ENCODE data around the gene RPTOR.
"Not testable (repeated sequence)": the region's sequence is repeated elsewhere in the genome, so short reads cannot be mapped to it uniquely, and the experiment has no call there.

The RPTOR gene

GRCh38 chr17:80790021-80790765 lies 245.6 kb downstream of the RPTOR start:
- intact Hi-C loops (cut with DNase I), result no loop called here
- no peak for DNase-seq

GRCh38 chr17:80790981-80791742 lies 246.5 kb downstream of the RPTOR start:
- intact Hi-C loops (cut with DNase I), result no loop called here

DNA sequence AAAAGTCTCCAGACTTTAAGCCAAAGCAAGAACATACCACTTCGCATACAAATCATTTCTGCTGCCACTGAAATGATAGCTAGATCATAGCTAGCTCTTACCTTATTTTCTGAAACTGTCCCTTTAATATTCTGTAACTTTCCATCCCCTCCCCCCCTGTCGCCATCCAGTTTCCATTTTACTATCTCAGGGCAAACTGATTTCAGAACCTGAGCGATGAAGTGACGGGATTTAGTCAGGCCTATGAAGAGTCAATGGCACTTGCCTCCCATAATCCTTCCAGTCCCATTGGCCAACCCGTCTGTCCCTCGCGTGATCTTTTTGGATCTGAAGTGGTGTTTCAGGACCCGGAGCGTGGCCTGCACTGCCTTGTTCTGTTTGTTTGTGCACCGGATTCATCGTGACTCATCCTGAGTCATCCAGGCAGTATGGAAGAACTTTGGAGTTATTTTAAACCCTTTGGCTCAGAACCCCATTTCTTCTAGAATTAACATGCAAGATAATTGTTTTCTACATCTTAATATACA lies 247.2 kb downstream of the RPTOR start:
- peak in 4 of 10 donors; percentile 48 to 89 (median 74) for DNase-seq
- intact Hi-C loops (cut with DNase I), result no loop called here

More at GRCh38 chr17:80790981-80791742, 246.5 kb downstream of the RPTOR start:
- DNase-seq, result no peak

DNA sequence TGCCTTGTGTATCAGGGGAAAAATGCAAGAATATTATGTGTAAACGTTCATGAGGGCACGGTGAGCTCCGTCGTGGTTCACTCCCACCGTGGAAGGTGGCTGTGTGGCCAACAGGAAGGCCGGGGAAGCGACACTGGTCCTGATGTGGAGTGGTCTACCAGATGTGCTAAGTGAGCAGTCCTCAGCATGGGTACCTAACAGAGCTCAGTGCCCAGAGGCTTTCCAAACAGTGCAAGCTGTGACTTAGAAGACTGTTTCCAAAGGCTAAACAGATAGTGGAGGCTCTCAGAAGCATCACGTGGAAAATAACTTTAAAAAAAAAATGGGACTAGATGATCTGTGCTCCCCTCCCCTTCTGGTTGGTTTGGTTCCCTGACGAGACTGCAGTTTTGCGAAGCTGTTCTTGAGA lies 247.7 kb downstream of the RPTOR start:
- DNase-seq, result peak in 1 of 10 donors; percentile 71
- intact Hi-C loops (cut with DNase I), result no loop called here

DNA sequence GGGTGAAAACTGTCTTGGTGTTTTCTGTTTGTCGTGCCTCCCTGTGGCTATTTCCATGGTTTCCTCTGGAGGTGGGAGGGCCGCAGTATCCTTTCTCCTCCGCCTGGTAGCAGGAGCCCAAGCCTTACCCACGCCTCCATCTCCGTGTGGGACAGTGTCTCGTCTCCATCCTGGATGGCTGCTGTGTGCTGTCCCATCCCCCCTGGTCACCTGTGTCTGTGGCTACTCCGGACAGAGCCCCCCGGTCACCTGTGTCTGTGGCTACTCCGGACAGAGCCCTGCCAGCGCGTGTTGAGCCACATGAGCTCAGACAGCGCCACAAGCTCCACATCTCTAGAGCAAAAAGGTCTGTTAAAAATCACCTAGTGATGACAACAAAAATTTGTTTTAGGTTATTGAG lies 248.8 kb downstream of the RPTOR start:
- intact Hi-C loops (cut with DNase I), result no loop called here
- peak in 2 of 10 donors; percentile 51 to 62 for DNase-seq

- intact Hi-C loops (cut with DNase I), result no loop called here
- peak in 2 of 10 donors; percentile 30 to 68 for DNase-seq
These were observed 249.2 kb downstream of the RPTOR start for GRCh38 chr17:80793851-80794267.

GRCh38 chr17:80794281-80795089 lies 249.8 kb downstream of the RPTOR start:
- DNase-seq, result peak in 1 of 10 donors; percentile 13
- intact Hi-C loops (cut with DNase I), result no loop called here

DNA sequence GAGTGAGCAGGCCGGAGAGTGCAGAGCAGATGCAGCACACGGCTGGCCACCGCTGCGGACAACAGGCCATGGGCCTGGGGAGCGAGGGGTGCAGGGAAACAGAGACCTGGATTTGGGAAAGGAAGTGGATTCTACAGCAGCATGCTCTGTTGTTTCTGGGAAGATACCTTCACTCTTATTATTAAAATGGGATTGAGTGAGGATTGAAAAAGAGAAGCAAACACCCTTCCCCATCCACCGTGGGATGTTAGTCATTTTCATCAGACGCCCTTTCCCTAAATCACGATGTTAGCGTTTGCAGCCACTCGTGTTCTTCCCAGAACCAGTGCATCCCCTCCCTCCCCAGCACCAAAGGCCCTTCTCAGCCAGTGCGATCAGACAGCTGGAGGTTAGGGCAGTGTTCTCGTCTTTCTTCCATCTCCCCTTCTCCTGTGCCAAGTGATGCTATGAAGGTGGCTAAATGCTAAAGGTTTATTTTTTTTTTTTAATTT lies 250.5 kb downstream of the RPTOR start:
- DNase-seq, result peak in 1 of 10 donors; percentile 31
- intact Hi-C loops (cut with DNase I), result no loop called here

GRCh38 chr17:80795754-80796153 lies 251.1 kb downstream of the RPTOR start:
- peak in 9 of 10 donors; percentile 59 to 95 (median 80) for DNase-seq
- intact Hi-C loops (cut with DNase I), result no loop called here

- peak in 1 of 10 donors; percentile 39 for DNase-seq
- intact Hi-C loops (cut with DNase I), result no loop called here
These were observed 251.8 kb downstream of the RPTOR start for GRCh38 chr17:80796430-80796861.

- intact Hi-C loops (cut with DNase I), result not testable (repeated sequence)
- DNase-seq, result peak in 2 of 10 donors; percentile 30 to 50
These were observed 252.6 kb downstream of the RPTOR start for GRCh38 chr17:80797222-80797621.

DNA sequence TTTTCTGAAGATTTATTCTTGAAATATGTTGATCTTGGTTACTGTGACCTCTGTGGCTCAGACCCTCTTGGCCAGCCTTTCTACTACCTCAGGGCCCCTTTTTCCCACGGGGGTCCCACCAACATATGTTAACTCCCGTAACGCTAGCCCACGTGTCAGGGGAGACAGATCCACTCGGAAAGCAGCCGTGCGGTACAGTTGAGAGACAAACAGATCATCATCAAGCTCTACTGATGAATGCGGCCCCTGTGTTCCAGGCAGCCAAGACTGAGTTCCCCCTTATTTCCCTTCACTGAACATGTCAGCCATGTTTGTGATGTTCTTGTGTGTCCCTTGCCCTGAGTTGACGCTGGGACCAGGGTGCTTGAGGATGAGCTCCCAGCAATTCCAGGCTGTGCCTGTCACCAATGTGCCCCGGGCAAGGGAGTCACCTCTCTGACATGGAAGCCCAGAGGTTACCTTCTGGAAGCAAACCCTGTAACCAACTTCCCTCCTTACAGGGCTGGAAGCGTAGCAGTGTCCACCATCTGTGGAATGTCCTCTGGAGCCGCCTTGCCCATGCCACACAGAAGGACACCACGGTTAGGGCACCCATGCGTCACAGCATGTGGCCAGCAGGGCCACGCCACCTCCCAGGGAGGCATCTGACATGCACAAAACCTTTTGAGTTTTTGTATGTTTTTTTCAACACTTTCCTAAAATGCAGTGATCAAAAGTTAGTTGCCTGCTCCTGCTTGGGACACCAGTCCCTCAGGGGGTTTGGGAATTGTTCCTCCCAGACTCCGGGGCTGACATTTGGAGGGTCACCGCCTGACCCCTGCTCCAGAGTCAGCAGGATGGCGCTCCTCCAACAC lies 253.3 kb downstream of the RPTOR start:
- DNase-seq, result peak in 1 of 10 donors; percentile 24
- intact Hi-C loops (cut with DNase I), result no loop called here

- peak in 2 of 10 donors; percentile 64 to 75 for DNase-seq
- intact Hi-C loops (cut with DNase I), result no loop called here
These were observed 254.2 kb downstream of the RPTOR start for GRCh38 chr17:80798595-80799537.

DNA sequence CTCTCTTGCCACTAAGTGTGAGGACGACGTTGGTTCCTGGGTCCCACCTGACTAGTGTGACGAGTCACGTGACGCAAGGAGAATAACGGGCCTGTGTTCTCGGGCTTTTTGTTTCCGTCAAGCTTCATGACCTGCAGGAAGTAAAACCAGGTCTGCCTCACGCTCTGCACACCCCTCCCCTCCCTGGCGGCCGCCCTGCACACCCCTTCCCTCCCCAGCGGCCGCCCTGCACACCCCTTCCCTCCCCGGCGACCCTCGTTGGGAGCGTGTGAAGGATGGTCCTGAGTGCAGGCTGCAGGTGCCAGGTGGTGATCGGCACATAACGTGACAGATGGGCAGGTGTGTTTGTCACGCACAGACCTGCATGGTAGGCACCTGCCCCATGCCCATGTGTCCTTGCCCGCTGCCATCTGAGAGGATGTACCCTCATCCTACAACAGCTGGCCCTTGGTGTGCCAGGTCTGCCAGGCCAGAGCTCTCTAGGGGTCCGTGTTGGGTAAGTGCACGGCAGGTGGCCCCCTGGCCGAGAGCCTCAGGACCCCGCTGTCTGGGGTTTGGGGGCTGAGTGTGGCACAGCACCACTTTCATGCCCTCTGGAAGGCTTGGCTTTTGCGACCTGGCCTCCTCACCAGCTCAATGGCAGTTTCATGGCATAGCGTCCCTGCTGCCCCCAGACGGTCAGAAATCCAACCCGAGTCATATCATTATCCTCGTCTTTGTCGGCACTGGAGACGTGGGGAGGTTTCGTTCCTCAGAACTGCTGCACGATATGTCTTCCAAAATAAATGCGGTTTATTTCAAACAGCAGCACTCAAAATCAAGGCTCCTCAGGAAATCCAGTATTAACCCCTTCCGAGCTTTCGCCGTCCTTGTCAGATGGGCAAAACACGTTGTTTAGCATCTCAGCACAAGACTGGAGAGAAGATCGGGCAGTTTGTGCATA lies 255.2 kb downstream of the RPTOR start:
- intact Hi-C loops (cut with DNase I), result no loop called here

DNA sequence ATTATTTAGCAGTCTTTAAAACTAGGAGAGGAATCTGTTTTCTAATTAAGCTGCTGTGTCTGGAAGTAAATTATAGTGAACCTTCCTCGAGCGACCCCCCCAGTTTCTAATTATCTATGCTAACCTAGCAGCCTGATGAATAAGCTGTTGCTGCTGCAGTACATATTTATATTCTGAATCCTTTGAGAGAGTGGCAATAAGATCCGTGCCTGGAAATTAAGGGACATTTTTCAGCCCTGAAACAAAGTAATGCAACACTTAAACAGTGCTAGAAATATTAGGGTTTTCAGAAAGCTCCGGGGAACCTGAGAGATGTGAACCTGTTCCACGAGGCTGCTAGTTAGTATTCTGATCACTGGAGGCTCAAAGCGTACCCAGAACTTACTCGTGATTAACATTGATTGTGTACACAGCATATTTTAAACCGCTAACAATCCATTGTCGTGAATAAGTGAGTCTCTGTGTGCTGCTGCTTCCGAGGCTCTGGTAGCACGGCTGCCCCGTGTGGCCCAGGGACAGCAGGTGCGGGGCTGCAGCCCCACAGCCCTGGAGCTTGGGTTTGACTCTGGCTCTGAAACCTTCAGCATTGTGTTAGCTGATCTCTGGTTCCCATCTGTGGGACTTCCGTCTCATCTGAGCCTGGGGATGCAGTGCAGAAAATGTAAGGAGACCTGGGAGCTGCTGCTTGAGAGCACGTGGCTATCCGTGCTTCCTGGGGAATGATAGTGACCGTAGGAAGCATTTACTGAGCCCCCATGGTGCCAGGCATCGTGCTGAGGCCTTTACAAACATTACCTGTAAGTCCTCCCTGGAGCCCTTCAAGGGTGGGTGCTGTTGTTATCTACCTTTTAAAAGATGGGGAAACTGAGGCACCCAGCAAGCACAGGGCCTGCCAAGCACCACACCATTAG lies 256.1 kb downstream of the RPTOR start:
- DNase-seq, result peak in 2 of 10 donors; percentile 77 to 80
- intact Hi-C loops (cut with DNase I), result no loop called here

More for the DNA sequence above, 255.2 kb downstream of the RPTOR start:
- DNase-seq, result peak in 2 of 10 donors; percentile 66 to 72

Measured in posterior cingulate gyrus (tissue), 11 donors.